Activated CD4-positive, alpha-beta memory T cell treated with anti-CD3 and anti-CD28 coated beads, Interleukin-2, amount 10 ng/mL, durations not matched to agents 7 days and 5 days (primary cell): ENCODE measurements around the gene CCDC60. TPM values are rescaled to one million over a fixed set of nuclear protein-coding genes. Genes with fewer than 3 reads are reported as not detected.

ENCODE experiments used
- CTCF ChIA-PET: fragments of 350-600 bp; sonication (Branson Sonifier 250); formaldehyde crosslinking; loops from one replicate; lab custom pipeline; 2021; ENCODE audit warnings: antibody characterized with exemption, inconsistent platforms; lab: Charles Lee
- POLR2A ChIA-PET: fragments of 350-600 bp; sonication (Branson Sonifier 250); formaldehyde crosslinking; loops from one replicate; lab custom pipeline; 2021; ENCODE audit warnings: antibody characterized with exemption; lab: Charles Lee
- DNase-seq: peaks from one replicate; pipeline ENCODE4 v3.0.0-alpha.2; 2020
- H3K27ac Mint-ChIP-seq: one replicate; pipeline ENCODE4 v1.8.0; 2021; ENCODE audit warnings: mild to moderate bottlenecking, mixed read lengths
- H3K27me3 Mint-ChIP-seq: one replicate; pipeline ENCODE4 v1.8.0; 2021; ENCODE audit warnings: mixed read lengths
- H3K36me3 Mint-ChIP-seq: one replicate; pipeline ENCODE4 v1.8.0; 2021; ENCODE audit warnings: low read depth, mixed read lengths
- H3K4me1 Mint-ChIP-seq: one replicate; pipeline ENCODE4 v1.8.0; 2021; ENCODE audit warnings: mixed read lengths
- H3K4me3 Mint-ChIP-seq: one replicate; pipeline ENCODE4 v1.8.0; 2021; ENCODE audit warnings: mild to moderate bottlenecking, mixed read lengths
- H3K9me3 Mint-ChIP-seq: one replicate; pipeline ENCODE4 v1.8.0; 2021; ENCODE audit warnings: mixed read lengths
- total RNA-seq, 2 experiments: library from RNA; stranded (reverse); gene quantifications; one replicate each; pipeline ENCODE4 v1.2.3, GENCODE V29; 2021

CCDC60 gene
- total RNA-seq, 2 experiments from 2014 or later, result not detected

- no peaks in the 10 kb centered on the region for H3K9me3 Mint-ChIP-seq
- no peak overlapping the region for H3K4me3 Mint-ChIP-seq
- CTCF ChIA-PET, result no interaction called here
- no peaks in the 10 kb centered on the region for H3K36me3 Mint-ChIP-seq
- H3K27ac Mint-ChIP-seq, result no peak overlapping the region
- DNase-seq, result no peak
- POLR2A ChIA-PET, result no interaction called here
- H3K4me1 Mint-ChIP-seq, result no peaks in the 10 kb centered on the region
- peaks cover 1% of the 10 kb centered on the region for H3K27me3 Mint-ChIP-seq
These were observed 222.3 kb downstream of the CCDC60 start for GRCh38 chr12:119556854-119557253.

GRCh38 chr12:119565404-119565803, 230.9 kb downstream of the CCDC60 start:
- ChIA-PET POLR2A (no interaction called here), CTCF (interaction anchor here (1.4 kb wide), 1 partner anchor 20 kb away, joined by 6 read pairs; no protein-coding TSS in a partner anchor)
- H3K4me1 Mint-ChIP-seq, result no peaks in the 10 kb centered on the region
- H3K36me3 Mint-ChIP-seq, result no peaks in the 10 kb centered on the region
- no peak overlapping the region for H3K4me3 Mint-ChIP-seq
- no peak for DNase-seq
- no peaks in the 10 kb centered on the region for H3K9me3 Mint-ChIP-seq
- no peak overlapping the region for H3K27ac Mint-ChIP-seq
- H3K27me3 Mint-ChIP-seq, result no peaks in the 10 kb centered on the region

- Mint-ChIP-seq H3K4me3 (no peak overlapping the region), H3K27me3 (no peaks in the 10 kb centered on the region), H3K4me1 (no peaks in the 10 kb centered on the region), H3K9me3 (no peaks in the 10 kb centered on the region), H3K27ac (no peak overlapping the region), H3K36me3 (no peaks in the 10 kb centered on the region)
- ChIA-PET CTCF (no interaction called here), POLR2A (no interaction called here)
- no peak for DNase-seq
These were observed 236.2 kb downstream of the CCDC60 start for GRCh38 chr12:119570771-119571170.

- ChIA-PET CTCF (no interaction called here), POLR2A (no interaction called here)
- Mint-ChIP-seq H3K4me3 (no peak overlapping the region), H3K27ac (no peak overlapping the region), H3K27me3 (peaks cover 2% of the 10 kb centered on the region), H3K4me1 (no peaks in the 10 kb centered on the region), H3K9me3 (no peaks in the 10 kb centered on the region), H3K36me3 (no peaks in the 10 kb centered on the region)
- no peak for DNase-seq
These were observed 238.6 kb downstream of the CCDC60 start for GRCh38 chr12:119573086-119573485.

- POLR2A ChIA-PET, result no interaction called here
- DNase-seq, result no peak
These were observed 239.7 kb downstream of the CCDC60 start for GRCh38 chr12:119574255-119574654.

GRCh38 chr12:119576118-119576810, 241.7 kb downstream of the CCDC60 start:
- H3K4me3 Mint-ChIP-seq, result no peak overlapping the region
- CTCF ChIA-PET, result no interaction called here
- no peak overlapping the region for H3K27ac Mint-ChIP-seq
- POLR2A ChIA-PET, result no interaction called here
- H3K27me3 Mint-ChIP-seq, result peaks cover 3% of the 10 kb centered on the region
- H3K36me3 Mint-ChIP-seq, result no peaks in the 10 kb centered on the region
- no peaks in the 10 kb centered on the region for H3K4me1 Mint-ChIP-seq
- no peaks in the 10 kb centered on the region for H3K9me3 Mint-ChIP-seq
- DNase-seq, result no peak

More at GRCh38 chr12:119574255-119574654, 239.7 kb downstream of the CCDC60 start:
- Mint-ChIP-seq H3K4me1 (no peaks in the 10 kb centered on the region), H3K9me3 (no peaks in the 10 kb centered on the region), H3K27ac (no peak overlapping the region), H3K36me3 (no peaks in the 10 kb centered on the region), H3K27me3 (peaks cover 2% of the 10 kb centered on the region), H3K4me3 (no peak overlapping the region)
- CTCF ChIA-PET, result no interaction called here

- no peaks in the 10 kb centered on the region for H3K9me3 Mint-ChIP-seq
- H3K4me3 Mint-ChIP-seq, result no peak overlapping the region
- ChIA-PET CTCF (no interaction called here), POLR2A (no interaction called here)
- no peaks in the 10 kb centered on the region for H3K36me3 Mint-ChIP-seq
- no peak overlapping the region for H3K27ac Mint-ChIP-seq
- H3K27me3 Mint-ChIP-seq, result peaks cover 6% of the 10 kb centered on the region
- no peaks in the 10 kb centered on the region for H3K4me1 Mint-ChIP-seq
- DNase-seq, result no peak
These were observed 242.4 kb downstream of the CCDC60 start for GRCh38 chr12:119576915-119577314.

- ChIA-PET POLR2A (no interaction called here), CTCF (interaction anchor here (0.8 kb wide), 1 partner anchor 33 kb away, joined by 3 read pairs; no protein-coding TSS in a partner anchor)
- no peaks in the 10 kb centered on the region for H3K4me1 Mint-ChIP-seq
- peaks cover 6% of the 10 kb centered on the region for H3K27me3 Mint-ChIP-seq
- no peaks in the 10 kb centered on the region for H3K36me3 Mint-ChIP-seq
- no peaks in the 10 kb centered on the region for H3K9me3 Mint-ChIP-seq
- H3K27ac Mint-ChIP-seq, result no peak overlapping the region
- no peak overlapping the region for H3K4me3 Mint-ChIP-seq
- DNase-seq, result no peak
These were observed 243.6 kb downstream of the CCDC60 start for GRCh38 chr12:119578112-119578511.

GRCh38 chr12:119589097-119589496, 254.6 kb downstream of the CCDC60 start:
- Mint-ChIP-seq H3K4me1 (no peaks in the 10 kb centered on the region), H3K36me3 (no peaks in the 10 kb centered on the region), H3K4me3 (no peak overlapping the region), H3K27ac (no peak overlapping the region), H3K27me3 (peaks cover 44% of the 10 kb centered on the region), H3K9me3 (no peaks in the 10 kb centered on the region)
- DNase-seq, result no peak
- CTCF ChIA-PET, result no interaction called here
- POLR2A ChIA-PET, result no interaction called here

GRCh38 chr12:119589634-119590033, 255.1 kb downstream of the CCDC60 start:
- Mint-ChIP-seq H3K36me3 (no peaks in the 10 kb centered on the region), H3K27me3 (peaks cover 49% of the 10 kb centered on the region), H3K4me1 (peaks cover 2% of the 10 kb centered on the region), H3K27ac (no peak overlapping the region), H3K4me3 (no peak overlapping the region), H3K9me3 (no peaks in the 10 kb centered on the region)
- DNase-seq, result no peak
- ChIA-PET POLR2A (no interaction called here), CTCF (no interaction called here)

Other genes starting within 250 kb of the CCDC60 start
- gene HSPB8, start 155.8 kb upstream of the CCDC60 start, total RNA-seq, result not detected